GM12801 (cell line): ENCODE measurements around the gene KBTBD4.

Source experiments
- TF ChIP-seq, protein P1 (sequence below): IDR thresholded peaks from one replicate; pipeline ENCODE4 v1.5.1; 2011; ENCODE audit warnings: control low read depth; ENCODE audit not compliant: insufficient read length; ENCODE audit errors: extremely low read depth

Gene KBTBD4

DNA sequence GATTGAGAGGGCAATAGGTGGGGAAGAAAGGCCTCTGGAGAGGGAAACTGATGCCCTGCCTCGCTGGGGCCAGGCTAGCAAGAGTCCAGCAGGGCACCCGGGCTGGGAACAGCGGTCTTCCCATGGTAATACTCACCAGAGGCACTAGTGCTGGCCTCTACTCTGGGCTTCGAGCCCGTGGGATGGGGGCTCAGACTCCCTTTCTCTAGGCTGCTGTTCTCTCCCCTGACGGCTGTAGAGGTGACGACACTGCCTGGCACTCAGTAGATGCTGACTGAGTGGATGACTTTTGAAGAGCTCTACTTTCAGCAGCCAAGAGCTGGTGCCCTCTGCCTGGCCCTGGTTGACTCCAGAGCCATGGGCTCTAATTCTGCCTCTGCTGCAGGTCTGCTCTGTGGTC is 16.3 kb upstream of the KBTBD4 start:
- TF ChIP-seq, protein P1, sequence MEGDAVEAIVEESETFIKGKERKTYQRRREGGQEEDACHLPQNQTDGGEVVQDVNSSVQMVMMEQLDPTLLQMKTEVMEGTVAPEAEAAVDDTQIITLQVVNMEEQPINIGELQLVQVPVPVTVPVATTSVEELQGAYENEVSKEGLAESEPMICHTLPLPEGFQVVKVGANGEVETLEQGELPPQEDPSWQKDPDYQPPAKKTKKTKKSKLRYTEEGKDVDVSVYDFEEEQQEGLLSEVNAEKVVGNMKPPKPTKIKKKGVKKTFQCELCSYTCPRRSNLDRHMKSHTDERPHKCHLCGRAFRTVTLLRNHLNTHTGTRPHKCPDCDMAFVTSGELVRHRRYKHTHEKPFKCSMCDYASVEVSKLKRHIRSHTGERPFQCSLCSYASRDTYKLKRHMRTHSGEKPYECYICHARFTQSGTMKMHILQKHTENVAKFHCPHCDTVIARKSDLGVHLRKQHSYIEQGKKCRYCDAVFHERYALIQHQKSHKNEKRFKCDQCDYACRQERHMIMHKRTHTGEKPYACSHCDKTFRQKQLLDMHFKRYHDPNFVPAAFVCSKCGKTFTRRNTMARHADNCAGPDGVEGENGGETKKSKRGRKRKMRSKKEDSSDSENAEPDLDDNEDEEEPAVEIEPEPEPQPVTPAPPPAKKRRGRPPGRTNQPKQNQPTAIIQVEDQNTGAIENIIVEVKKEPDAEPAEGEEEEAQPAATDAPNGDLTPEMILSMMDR: no peak

DNA sequence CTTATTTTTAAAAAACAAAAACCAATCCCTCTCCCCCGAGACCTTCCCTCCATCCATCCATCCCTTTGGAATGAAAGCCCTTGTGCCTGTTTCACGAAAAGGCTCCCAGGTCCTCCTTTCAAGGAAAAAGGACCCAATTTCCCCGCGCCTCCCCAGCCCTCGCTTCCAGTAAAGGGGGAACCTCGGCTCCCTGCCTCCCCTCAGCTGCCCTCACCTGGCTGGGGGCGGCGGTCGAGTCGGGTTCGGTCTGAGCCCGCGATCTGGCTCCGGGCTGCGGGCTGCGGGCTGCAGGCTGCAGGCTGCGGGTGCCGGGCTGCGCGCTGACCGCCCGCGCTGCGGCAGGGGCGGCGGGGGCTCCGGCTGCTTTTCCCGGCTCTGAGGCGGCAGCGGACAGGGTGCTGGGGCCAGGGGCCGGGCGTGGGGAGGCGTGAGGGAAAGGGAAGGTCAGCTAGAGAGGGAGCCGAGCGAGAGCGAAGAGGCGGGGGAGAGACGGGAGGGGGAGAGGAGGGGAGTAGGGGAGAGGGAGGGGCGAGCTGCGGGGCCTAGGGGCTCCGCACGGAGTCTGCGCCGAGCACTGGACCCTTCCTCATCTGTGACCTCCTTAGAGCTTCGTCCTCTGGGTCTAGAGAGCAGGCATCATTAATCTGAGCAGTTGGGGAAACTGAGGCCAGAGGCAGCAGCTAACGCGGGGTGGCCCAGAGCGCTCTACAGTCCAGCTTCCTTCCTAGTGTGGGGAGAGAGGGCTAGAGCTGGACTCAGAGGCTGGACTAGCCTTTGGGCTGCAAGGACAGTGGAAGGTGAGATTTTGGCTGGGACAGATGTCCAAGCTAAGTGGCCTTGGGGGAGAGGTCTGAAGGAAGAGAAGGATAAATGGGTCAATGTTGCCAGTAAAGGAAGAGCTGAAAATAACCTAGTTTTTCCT is 15.4 kb upstream of the KBTBD4 start, which contains the start of gene C1QTNF4:
TSS of gene C1QTNF4 (minus strand) at position 478 of the 922 bp plus-strand sequence. CDS start 3,601 bp downstream, outside the sequence.
- TF ChIP-seq, protein P1: no peak

DNA sequence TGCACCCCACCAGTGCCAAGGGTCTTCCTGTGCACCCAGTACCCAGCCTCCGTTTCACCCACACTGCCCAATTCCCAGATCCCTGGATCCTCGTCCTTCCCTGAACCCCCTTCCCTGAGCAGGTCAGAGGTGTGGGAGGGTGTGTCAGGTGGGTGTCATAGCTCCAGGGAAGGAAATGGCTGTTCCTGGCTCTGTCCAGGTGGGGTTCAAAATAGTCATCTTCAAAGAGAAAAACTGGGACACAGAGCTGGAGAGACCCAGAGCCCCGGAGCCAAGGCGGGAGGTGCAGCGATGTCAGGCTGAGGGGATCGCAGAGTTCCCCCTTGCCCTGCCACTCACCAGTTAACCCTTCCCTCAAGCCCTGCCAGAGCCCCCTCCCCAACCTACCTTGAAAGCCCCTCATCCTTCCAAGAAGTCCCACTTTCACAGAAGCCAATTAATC is 14.7 kb upstream of the KBTBD4 start:
- TF ChIP-seq, protein P1: no peak

DNA sequence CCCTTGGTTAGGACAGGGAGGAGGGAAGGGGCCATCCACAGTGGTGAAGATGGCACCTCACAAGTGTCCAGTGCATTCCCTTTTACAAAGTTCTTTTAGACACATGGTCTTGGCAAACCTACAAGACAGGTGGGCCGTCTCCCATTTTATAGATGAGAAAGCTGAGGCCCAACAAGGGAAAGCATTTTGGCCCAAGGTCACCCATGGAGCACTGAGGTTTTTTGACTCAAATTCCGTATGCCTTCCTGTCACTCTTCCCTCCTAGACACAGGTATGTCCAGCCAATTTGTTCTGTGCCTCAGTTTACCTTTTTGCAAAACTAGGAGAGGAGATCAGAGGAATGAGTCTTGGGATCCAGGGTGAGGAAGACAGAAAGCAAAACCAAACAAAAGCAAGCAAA is 14.2 kb upstream of the KBTBD4 start:
- TF ChIP-seq, protein P1: no peak

DNA sequence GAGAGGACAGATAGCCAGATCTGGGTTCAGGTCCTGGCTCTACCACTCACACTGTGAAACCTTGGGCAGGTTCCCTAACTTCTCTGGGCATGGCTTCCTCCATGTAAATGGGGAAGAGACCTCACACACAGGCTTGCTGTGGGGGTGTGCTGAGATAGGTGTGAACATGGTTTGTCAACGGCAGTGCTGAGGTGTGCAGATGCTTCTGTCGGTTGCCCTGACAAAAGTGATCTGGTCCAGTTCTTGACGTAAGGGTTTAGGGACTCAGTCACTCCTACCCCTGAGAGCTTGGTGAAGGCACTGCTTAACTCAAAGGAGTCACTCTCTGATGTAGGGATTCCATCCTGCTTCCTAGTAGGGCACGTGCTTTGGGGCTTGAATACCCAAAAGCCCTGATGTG is 13.5 kb upstream of the KBTBD4 start:
- TF ChIP-seq, protein P1: no peak

DNA sequence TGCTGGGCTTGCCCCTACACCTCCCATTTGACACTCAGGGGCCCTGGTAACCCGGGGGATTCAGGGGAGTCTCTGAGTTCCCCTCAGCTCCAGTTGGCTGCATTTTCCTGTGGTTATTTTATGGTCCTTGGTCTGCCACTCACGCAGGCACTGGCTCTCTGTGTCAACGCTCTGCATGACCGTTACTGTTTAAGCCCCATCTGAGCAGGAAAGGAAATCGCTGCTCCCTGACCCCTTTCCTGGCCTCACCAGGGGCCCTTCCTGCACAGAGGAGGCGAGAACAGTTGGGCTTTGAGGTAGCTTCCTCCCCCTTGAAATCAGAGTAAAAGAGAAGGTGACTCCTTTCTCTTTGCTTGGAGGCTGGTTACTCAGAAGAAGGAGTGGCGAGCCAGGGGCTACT is 13.0 kb upstream of the KBTBD4 start:
- TF ChIP-seq, protein P1: no peak

DNA sequence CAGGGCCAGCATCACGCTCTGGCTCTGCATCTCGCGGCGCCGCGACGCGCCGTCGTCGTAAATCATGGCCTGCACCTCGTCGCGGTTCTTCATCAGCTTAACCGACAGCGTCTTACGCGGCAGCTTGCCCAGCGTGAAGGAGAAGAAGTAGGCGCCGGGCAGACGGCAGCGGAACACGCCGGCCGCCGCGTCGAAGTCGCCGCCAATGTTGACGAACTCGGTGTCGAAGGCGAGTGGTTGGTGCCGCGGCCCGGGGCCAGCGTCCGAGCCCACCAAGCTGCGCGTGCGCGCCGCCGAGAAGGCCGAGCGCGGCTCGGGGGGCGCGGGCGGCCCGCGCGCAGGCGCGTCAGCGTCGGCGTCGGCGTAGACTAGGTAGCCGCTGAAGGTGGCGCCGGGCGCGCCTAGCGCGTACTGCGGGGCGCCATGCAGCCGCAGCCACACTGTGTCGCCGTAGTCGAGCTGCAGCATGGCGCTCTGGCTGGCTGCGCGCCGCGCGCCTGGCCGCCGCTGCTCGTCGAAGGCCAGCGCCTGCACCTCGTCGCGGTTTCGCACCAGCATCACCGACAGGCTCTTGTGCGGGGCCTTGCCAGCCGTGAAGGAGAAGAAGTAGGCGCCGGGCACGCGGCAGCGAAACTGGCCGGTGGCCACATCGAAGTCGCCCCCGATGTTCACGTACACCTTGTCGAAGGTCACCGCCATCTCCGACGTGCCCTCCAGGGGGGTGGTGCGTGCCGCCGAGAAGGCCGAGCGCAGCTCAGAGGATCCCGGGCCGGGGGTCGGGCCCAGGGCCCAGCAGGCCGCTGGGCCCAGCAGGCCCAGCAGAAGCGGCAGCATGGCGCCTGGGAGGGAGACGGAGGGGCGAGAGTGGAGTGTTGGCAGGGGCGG is 11.4 kb upstream of the KBTBD4 start:
- TF ChIP-seq, protein P1: no peak
